Smooth muscle cell (in vitro differentiated cells): Measurements from ENCODE around the gene NDUFB7. TPM values are rescaled to one million over a fixed set of nuclear protein-coding genes. Genes with fewer than 3 reads are reported as not detected.
"Not testable (repeated sequence)": the region's sequence is repeated elsewhere in the genome, so short reads cannot be mapped to it uniquely, and the experiment has no call there.

Experiments used
- DNase-seq: peaks from one replicate; lab custom pipeline; 2025; ENCODE audit not compliant: unreplicated experiment; lab: John Stamatoyannopoulos, UW
- H2AFZ ChIP-seq: fragments of 200-600 bp; sonication (generic); 2 replicates; pipeline ENCODE4 v1.6.0; 2016; ENCODE audit warnings: antibody characterized with exemption, low read depth, mild to moderate bottlenecking
- H3F3A ChIP-seq: fragments of 200-600 bp; sonication (generic); 2 replicates; pipeline ENCODE4 v1.6.0; 2017; ENCODE audit warnings: antibody characterized with exemption, low read depth
- H3K27ac ChIP-seq: fragments of 200-600 bp; sonication (generic); 2 replicates; pipeline ENCODE4 v1.5.1; 2016; ENCODE audit warnings: low read depth, mild to moderate bottlenecking
- H3K27me3 ChIP-seq: fragments of 200-600 bp; sonication (generic); 2 replicates; pipeline ENCODE4 v1.6.1; 2016; ENCODE audit warnings: low read depth, mild to moderate bottlenecking
- H3K36me3 ChIP-seq: fragments of 200-600 bp; sonication (generic); 2 replicates; pipeline ENCODE4 v1.5.1; 2016; ENCODE audit warnings: low read depth
- H3K4me1 ChIP-seq: fragments of 200-600 bp; sonication (generic); 2 replicates; pipeline ENCODE4 v1.5.1; 2016; ENCODE audit warnings: low read depth
- H3K4me2 ChIP-seq: fragments of 200-600 bp; sonication (generic); 2 replicates; pipeline ENCODE4 v1.6.0; 2016; ENCODE audit warnings: mild to moderate bottlenecking
- H3K4me3 ChIP-seq: fragments of 200-600 bp; sonication (generic); 2 replicates; pipeline ENCODE4 v1.5.1; 2016; ENCODE audit warnings: mild to moderate bottlenecking
- H3K79me2 ChIP-seq: fragments of 200-600 bp; sonication (generic); 2 replicates; pipeline ENCODE4 v1.6.0; 2016; ENCODE audit warnings: low read depth, mild to moderate bottlenecking
- H3K9ac ChIP-seq: fragments of 200-600 bp; sonication (generic); 2 replicates; pipeline ENCODE4 v1.6.0; 2016; ENCODE audit warnings: low read depth
- H3K9me3 ChIP-seq: fragments of 200-600 bp; sonication (generic); replicated peaks from 2 replicates; pipeline ENCODE4 v1.5.1; 2016; ENCODE audit warnings: low read depth
- H4K20me1 ChIP-seq: fragments of 200-600 bp; sonication (generic); 2 replicates; pipeline ENCODE4 v1.6.0; 2016; ENCODE audit warnings: low read depth
- WGBS: methylation state at CpG from one replicate; pipeline ENCODE4 v1.1.7; 2016; ENCODE audit warnings: low lambda C conversion rate; 5-methylcytosine and 5-hydroxymethylcytosine counted together
- polyA plus RNA-seq: library from polyadenylated mRNA; unstranded; fragments of >200 nt; fragmentation: Nextera tagmentation; extraction: Ambion mirVana; gene quantifications from 2 replicates; pipeline ENCODE4 v1.2.1, GENCODE V29; 2016
- total RNA-seq: library from RNA; depleted of rRNA; stranded (reverse); fragments of >200 nt; gene quantifications from 2 replicates; pipeline ENCODE4 v1.2.3, GENCODE V29; 2014
- TF ChIP-seq, protein P1 (sequence below): fragments of 200-600 bp; sonication (generic); IDR thresholded peaks from 2 replicates; pipeline ENCODE4 v1.5.1; 2017; ENCODE audit warnings: borderline replicate concordance, mild to moderate bottlenecking, antibody characterized with exemption; ENCODE audit not compliant: insufficient read depth, poor library complexity, severe bottlenecking

The NDUFB7 gene
- total and polyA plus RNA-seq, 2 experiments from 2014 or later = 316 to 361 TPM

- Histone ChIP-seq H3F3A (no peaks in the 10 kb centered on the region), H3K9ac (no peak overlapping the region), H3K36me3 (no peaks in the 10 kb centered on the region), H2AFZ (no peak overlapping the region), H3K79me2 (peaks cover 28% of the 10 kb centered on the region), H3K27me3 (no peaks in the 10 kb centered on the region), H3K4me2 (no peak overlapping the region), H3K27ac (no peak overlapping the region), H3K4me1 (peaks cover 8% of the 10 kb centered on the region), H3K4me3 (no peak overlapping the region), H3K9me3 (no peaks in the 10 kb centered on the region), H4K20me1 (peaks cover 6% of the 10 kb centered on the region)
- TF ChIP-seq, protein P1, sequence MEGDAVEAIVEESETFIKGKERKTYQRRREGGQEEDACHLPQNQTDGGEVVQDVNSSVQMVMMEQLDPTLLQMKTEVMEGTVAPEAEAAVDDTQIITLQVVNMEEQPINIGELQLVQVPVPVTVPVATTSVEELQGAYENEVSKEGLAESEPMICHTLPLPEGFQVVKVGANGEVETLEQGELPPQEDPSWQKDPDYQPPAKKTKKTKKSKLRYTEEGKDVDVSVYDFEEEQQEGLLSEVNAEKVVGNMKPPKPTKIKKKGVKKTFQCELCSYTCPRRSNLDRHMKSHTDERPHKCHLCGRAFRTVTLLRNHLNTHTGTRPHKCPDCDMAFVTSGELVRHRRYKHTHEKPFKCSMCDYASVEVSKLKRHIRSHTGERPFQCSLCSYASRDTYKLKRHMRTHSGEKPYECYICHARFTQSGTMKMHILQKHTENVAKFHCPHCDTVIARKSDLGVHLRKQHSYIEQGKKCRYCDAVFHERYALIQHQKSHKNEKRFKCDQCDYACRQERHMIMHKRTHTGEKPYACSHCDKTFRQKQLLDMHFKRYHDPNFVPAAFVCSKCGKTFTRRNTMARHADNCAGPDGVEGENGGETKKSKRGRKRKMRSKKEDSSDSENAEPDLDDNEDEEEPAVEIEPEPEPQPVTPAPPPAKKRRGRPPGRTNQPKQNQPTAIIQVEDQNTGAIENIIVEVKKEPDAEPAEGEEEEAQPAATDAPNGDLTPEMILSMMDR = no peak
- WGBS = 91% methylated on average over 11 of the region's 11 CpGs
- no peak for DNase-seq
Observed at GRCh38 chr19:14567079-14567478, 4.8 kb downstream of the NDUFB7 start.

GRCh38 chr19:14566712-14567077 lies 5.2 kb downstream of the NDUFB7 start:
- Histone ChIP-seq H3K27ac (no peak overlapping the region), H2AFZ (no peak overlapping the region), H3K9ac (no peak overlapping the region), H3F3A (no peaks in the 10 kb centered on the region), H3K9me3 (no peaks in the 10 kb centered on the region), H3K27me3 (no peaks in the 10 kb centered on the region), H4K20me1 (peaks cover 6% of the 10 kb centered on the region), H3K4me2 (no peak overlapping the region), H3K4me1 (peaks cover 11% of the 10 kb centered on the region), H3K4me3 (no peak overlapping the region), H3K79me2 (peaks cover 26% of the 10 kb centered on the region), H3K36me3 (no peaks in the 10 kb centered on the region)
- TF ChIP-seq, protein P1 = no peak
- 100% methylated on average over 13 of the region's 18 CpGs for WGBS
- DNase-seq = no peak

- Histone ChIP-seq H3K4me3 (no peak overlapping the region), H3K27me3 (no peaks in the 10 kb centered on the region), H3F3A (no peaks in the 10 kb centered on the region), H3K9me3 (no peaks in the 10 kb centered on the region), H3K4me2 (no peak overlapping the region), H4K20me1 (peaks cover 6% of the 10 kb centered on the region), H3K4me1 (peaks cover 15% of the 10 kb centered on the region), H3K79me2 (peaks cover 19% of the 10 kb centered on the region), H3K9ac (no peak overlapping the region), H2AFZ (no peak overlapping the region), H3K36me3 (no peaks in the 10 kb centered on the region), H3K27ac (no peak overlapping the region)
- TF ChIP-seq, protein P1 = no peak
- no peak for DNase-seq
- 97% methylated on average over 25 of the region's 31 CpGs for WGBS
Observed at GRCh38 chr19:14565765-14566711, 5.8 kb downstream of the NDUFB7 start.

DNA sequence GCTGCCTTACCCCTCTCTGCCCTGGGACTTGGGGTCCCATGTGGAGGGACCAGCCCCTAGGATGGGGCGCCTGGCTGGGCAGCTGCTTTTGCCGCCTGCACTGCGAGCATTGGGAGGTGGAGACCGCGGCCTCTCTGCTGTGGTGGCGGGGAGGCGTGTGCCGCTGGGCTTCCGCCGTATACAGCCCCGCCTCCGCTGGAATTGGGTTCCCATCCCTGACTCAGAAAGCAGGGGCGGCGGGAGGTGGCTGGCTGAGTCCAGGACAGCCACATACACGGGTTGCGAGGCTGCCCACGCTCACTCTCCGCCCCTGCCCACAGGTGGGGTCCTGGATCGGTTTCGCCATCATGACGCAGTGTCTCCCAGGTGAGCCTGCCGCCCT lies 6.6 kb downstream of the NDUFB7 start:
- Histone ChIP-seq H3K27me3 (no peaks in the 10 kb centered on the region), H3K4me1 (peaks cover 12% of the 10 kb centered on the region), H3K4me3 (no peak overlapping the region), H3K4me2 (no peak overlapping the region), H3K9me3 (no peaks in the 10 kb centered on the region), H4K20me1 (peaks cover 11% of the 10 kb centered on the region), H3K79me2 (peaks cover 12% of the 10 kb centered on the region), H3K27ac (no peak overlapping the region), H3K36me3 (no peaks in the 10 kb centered on the region), H3K9ac (no peak overlapping the region), H2AFZ (no peak overlapping the region), H3F3A (no peaks in the 10 kb centered on the region)
- WGBS = 95% methylated on average over 22 of the region's 22 CpGs
- no peak for DNase-seq
- TF ChIP-seq, protein P1 = no peak

DNA sequence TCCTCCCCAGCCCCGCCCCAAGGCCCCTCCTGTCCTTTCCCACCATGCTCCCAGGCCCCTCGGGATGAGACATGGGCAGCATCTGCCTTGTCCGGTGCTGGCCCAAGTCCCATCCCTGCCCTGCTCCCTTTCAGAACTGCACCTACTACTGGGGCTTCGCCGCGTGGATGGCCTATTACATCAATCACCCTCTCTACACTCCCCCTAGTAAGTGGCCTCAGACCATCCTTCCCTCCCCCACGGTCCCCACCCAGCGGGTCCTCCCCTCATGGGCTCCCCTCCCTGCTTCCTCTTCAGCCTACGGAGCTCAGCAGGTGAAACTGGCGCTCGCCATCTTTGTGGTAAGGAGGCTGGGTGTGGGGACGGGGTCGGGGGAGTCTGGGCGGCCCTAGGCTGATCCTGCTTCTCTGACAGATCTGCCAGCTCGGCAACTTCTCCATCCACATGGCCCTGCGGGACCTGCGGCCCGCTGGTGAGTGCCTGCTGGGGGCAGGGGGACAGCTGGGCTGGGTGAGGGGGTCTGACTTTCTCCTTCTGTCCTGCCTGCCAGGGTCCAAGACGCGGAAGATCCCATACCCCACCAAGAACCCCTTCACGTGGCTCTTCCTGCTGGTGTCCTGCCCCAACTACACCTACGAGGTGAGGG lies 7.1 kb downstream of the NDUFB7 start:
- DNase-seq, H3K9me3 ChIP-seq, H3K36me3 ChIP-seq, H3K27me3 ChIP-seq, H2AFZ ChIP-seq, H3K4me3 ChIP-seq, H3K9ac ChIP-seq, H3K4me2 ChIP-seq, H3F3A ChIP-seq, H3K27ac ChIP-seq, H3K79me2 ChIP-seq: not testable (repeated sequence)
- Histone ChIP-seq H3K4me1 (peaks cover 12% of the 10 kb centered on the region), H4K20me1 (peaks cover 12% of the 10 kb centered on the region)
- WGBS = 90% methylated on average over 12 of the region's 22 CpGs
